GM12878 (cell line): ENCODE measurements around the gene NF1.

Experiments used
- BHLHE40 ChIP-seq, 2 experiments: fragments of 450-650 bp in 1 of 2; IDR thresholded peaks; 2 replicates each; pipeline ENCODE4 v1.6.1; 2011 to 2017; ENCODE audit warnings: low read depth in 2 of 2, borderline replicate concordance in 1 of 2, improper control_type of control experiment in 1 of 2, low read length in 1 of 2, mild to moderate bottlenecking in 1 of 2
- POLR2A ChIP-seq: IDR thresholded peaks from 2 replicates; pipeline ENCODE4 v1.6.1; 2011; ENCODE audit warnings: low read depth, mild to moderate bottlenecking, low read length
- REST ChIP-seq: IDR thresholded peaks from 2 replicates; pipeline ENCODE4 v1.6.1; 2012; ENCODE audit warnings: mild to moderate bottlenecking, low read depth, low read length

- TF ChIP-seq REST (no peak), BHLHE40 (IDR thresholded peaks at IDR 0.05; ENCODE audit: borderline replicate concordance in 1 of 2, low read depth in 2 of 2, low read length in 1 of 2) (no peak), POLR2A (no peak)
Observed at GRCh38 chr17:31355935-31356334, 261.2 kb downstream of the NF1 start.
